Measurements from ENCODE around the gene HTT. TPM values are rescaled to one million over a fixed set of nuclear protein-coding genes. Genes with fewer than 3 reads are reported as not detected.

Gene HTT
- total RNA-seq, 2 donors from 2014 or later, result 62.4 to 116 TPM

DNA sequence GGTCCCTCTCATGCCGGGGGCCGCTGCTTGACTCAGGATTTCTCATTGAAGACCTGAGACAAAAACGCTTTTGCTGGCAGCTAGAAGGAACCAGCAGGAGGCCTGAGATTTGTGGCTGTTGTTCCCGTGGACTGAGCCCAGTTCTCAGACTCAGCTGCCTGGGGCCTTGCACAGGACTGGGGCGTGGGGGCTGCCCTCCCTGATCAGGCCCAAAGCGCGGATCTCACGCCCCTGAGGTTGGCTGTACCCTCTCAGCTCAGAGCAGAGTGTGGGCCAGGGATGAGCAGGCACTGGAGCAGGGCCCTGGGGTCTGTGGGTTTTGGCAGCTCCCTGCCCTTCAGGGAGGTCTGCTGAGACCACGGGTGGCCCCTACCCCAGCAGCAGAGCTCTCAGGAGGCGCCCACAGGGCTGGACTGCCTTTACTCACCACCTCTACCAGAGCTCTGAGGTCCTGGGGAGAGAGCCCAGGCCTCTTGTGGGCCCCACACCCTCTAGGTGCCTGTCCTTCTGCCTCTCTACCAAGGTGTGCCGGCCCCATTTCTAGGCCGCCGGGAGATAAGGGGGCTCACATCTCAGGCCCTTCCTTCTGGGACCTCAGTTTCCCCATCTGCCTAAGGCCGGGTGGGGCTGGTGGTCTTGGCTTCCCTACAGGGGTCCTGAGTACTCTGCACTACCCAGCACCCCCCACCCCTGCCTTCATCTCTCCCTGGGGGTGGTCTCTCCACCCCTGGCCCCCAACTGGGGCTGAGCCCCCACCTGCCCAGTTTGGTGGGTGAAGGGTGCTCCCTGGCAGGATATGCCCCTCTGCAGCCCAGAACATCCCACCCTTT is 180.0 kb downstream of the HTT start:
- Mint-ChIP-seq H3K4me3 (no peak overlapping the region), H3K36me3 (no peaks in the 10 kb centered on the region), H3K4me1 (ENCODE audit: low read depth in 2 of 2) (peaks cover 0 to 3% of the 10 kb centered on the region in 2 donors), H3K9me3 (no peaks in the 10 kb centered on the region), H3K27me3 (no peaks in the 10 kb centered on the region), H3K27ac (no peak overlapping the region)
- DNase-seq (ENCODE audit: low spot score) (peak; percentile 53), ATAC-seq (no peak)

GRCh38 chr4:3255611-3256186 is 181.2 kb downstream of the HTT start:
- DNase-seq (ENCODE audit: low spot score) (peak; percentile 57), ATAC-seq (no peak)
- Mint-ChIP-seq H3K4me3 (no peak overlapping the region), H3K36me3 (no peaks in the 10 kb centered on the region), H3K27ac (no peak overlapping the region), H3K27me3 (no peaks in the 10 kb centered on the region), H3K9me3 (no peaks in the 10 kb centered on the region), H3K4me1 (ENCODE audit: low read depth in 2 of 2) (no peaks in the 10 kb centered on the region)

DNA sequence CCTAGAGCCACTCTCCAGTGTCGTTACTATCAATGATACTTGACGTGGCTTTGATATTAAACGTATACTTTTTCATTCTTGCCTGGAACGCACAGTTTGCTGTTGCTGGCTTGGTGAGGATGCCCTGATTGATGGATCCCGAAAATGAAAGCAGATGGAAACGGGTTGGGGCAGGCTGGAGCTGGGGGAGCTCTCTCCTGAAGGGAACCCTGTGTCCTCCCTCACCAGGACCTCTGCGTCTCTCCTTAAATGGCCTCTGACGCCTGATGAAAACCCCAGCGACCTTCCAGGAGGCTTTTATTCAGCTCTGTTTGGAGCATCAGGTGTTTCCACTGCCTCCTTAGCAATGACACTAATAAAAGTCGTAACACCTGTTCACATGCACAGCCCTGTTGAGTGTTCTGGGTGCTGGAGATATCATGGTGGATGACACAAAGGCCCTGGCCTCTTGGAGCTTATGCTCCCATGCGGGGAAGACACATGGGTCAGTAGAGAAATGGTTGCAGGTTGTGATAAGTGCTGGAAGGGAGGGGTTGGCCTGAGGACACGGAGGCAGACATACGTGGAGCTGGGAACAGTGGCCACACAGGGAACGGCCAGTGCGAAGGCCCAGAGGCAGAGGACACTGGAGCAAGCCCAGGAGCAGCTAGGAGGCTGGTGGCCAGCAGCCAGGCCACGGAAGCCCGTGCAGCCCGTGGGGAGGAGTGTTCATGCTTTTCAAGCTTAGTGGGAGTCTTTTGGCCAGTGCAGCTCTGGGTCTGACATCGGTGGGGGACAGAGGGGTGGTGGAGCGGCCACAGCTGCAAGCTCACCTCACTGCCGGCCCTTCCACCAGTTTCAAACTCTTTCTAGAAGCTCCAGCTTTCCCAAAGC is 182.0 kb downstream of the HTT start:
- Mint-ChIP-seq H3K27ac (no peak overlapping the region), H3K27me3 (no peaks in the 10 kb centered on the region), H3K9me3 (no peaks in the 10 kb centered on the region), H3K4me1 (ENCODE audit: low read depth in 2 of 2) (no peaks in the 10 kb centered on the region), H3K4me3 (no peak overlapping the region), H3K36me3 (no peaks in the 10 kb centered on the region)
- no peak for ATAC-seq
- no peak for DNase-seq (ENCODE audit: low spot score)

- no peak overlapping the region for H3K4me3 Mint-ChIP-seq
- H3K27ac Mint-ChIP-seq, result no peak overlapping the region
- DNase-seq (ENCODE audit: low spot score) (no peak), ATAC-seq (no peak)
- no peaks in the 10 kb centered on the region for H3K36me3 Mint-ChIP-seq
- H3K4me1 Mint-ChIP-seq (ENCODE audit: low read depth in 2 of 2), result no peaks in the 10 kb centered on the region
- no peaks in the 10 kb centered on the region for H3K9me3 Mint-ChIP-seq
- H3K27me3 Mint-ChIP-seq, result no peaks in the 10 kb centered on the region
Measured at GRCh38 chr4:3257103-3257555, 182.6 kb downstream of the HTT start.

DNA sequence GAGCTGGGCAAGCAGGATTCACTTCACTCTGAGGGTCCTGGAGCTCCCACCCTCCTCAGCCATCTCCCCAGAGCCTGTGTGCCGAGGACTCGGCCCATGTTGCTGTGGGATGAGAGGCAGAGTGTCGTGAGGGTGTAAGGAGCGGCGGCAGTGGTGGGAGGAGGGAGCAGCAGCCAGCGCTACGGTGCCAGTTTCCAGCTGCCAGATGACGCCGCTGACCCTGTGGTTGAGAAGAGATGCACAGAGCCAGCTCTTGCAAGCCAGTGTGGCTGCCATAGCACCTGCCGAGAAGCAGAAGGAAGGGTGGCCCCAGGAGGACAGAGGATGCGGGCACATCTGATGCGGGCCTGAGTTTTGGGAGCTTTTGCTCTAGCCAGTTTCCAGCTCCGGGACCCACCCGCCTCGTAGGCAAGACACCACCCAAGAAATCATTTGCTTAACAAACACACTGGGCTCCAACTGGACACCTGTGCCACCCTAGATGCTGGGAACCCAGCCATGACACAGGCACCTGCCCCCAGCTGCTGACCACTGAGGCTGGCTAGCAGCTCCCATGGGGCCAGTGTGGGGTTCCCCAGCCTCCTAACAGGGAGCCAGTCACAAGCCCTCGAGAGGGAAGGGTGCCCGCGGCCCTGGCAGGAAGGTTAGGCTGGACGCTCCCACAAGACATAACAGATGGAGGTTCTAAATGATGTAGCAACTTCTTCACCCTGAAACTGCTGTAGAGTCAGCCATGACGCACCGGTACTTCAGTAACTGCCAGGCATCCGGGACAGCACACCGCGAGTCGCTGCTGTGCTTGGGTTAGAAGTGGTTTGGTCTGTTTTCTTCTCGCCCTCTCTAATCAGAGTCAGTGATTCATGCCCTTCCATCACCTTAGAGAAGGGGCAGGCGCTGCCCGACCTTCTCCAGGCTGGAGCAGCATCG is 183.3 kb downstream of the HTT start:
- peak; percentile 55 for DNase-seq (ENCODE audit: low spot score)
- no peak for ATAC-seq
- H3K27ac Mint-ChIP-seq, result no peak overlapping the region
- H3K27me3 Mint-ChIP-seq, result no peaks in the 10 kb centered on the region
- no peaks in the 10 kb centered on the region for H3K9me3 Mint-ChIP-seq
- no peaks in the 10 kb centered on the region for H3K36me3 Mint-ChIP-seq
- no peaks in the 10 kb centered on the region for H3K4me1 Mint-ChIP-seq (ENCODE audit: low read depth in 2 of 2)
- no peak overlapping the region for H3K4me3 Mint-ChIP-seq

- Mint-ChIP-seq H3K9me3 (no peaks in the 10 kb centered on the region), H3K27ac (no peak overlapping the region), H3K27me3 (no peaks in the 10 kb centered on the region), H3K36me3 (no peaks in the 10 kb centered on the region), H3K4me1 (ENCODE audit: low read depth in 2 of 2) (no peaks in the 10 kb centered on the region), H3K4me3 (no peak overlapping the region)
- no peak for DNase-seq (ENCODE audit: low spot score)
- peak in 1 of 2 donors; percentile 6 for ATAC-seq
Measured at GRCh38 chr4:3261411-3262207, 187.1 kb downstream of the HTT start.

DNA sequence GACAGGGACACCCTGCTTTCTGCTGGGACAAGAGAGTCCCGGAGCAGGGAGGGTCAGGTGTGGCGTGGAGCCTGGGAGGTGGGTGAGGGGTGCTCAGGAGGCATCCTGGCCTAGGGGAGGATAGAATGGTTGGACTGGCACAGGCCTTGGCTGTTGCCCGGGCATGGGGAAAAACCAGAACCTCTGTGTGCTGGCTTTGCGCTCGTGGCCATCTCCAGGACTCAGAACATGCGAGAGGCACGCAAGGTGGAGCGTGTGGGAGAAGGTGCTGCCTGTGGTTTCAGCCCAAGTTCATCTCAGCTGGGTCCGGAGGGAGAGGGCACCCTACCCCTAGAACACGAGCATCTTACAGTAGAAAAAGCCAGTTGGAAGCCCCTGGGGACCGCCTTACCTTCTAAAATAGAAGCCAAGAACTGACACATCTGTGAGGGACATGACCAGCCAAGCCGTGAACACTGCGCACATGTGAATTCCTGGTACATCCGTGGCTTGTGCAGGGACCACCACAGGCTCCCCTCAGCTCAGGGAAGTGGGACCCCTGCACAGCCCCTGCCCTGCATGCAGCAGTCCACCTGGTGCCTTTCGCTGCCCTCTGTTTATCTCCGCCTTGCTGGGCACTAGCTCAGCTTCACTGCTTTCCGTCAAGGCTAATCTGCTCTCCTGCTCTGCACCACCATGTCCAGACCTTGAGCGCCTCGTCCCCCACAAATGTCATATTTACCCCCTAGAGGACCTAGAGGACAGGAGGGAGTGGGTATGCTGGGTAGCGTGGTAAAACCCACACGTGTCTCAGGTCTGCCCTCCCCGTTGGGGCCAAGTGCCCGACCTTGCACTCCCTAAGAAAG is 187.9 kb downstream of the HTT start:
- no peaks in the 10 kb centered on the region for H3K27me3 Mint-ChIP-seq
- H3K27ac Mint-ChIP-seq, result no peak overlapping the region
- no peak for DNase-seq (ENCODE audit: low spot score)
- no peak overlapping the region for H3K4me3 Mint-ChIP-seq
- H3K9me3 Mint-ChIP-seq, result no peaks in the 10 kb centered on the region
- peak in 1 of 2 donors; percentile 28 for ATAC-seq
- no peaks in the 10 kb centered on the region for H3K4me1 Mint-ChIP-seq (ENCODE audit: low read depth in 2 of 2)
- no peaks in the 10 kb centered on the region for H3K36me3 Mint-ChIP-seq

DNA sequence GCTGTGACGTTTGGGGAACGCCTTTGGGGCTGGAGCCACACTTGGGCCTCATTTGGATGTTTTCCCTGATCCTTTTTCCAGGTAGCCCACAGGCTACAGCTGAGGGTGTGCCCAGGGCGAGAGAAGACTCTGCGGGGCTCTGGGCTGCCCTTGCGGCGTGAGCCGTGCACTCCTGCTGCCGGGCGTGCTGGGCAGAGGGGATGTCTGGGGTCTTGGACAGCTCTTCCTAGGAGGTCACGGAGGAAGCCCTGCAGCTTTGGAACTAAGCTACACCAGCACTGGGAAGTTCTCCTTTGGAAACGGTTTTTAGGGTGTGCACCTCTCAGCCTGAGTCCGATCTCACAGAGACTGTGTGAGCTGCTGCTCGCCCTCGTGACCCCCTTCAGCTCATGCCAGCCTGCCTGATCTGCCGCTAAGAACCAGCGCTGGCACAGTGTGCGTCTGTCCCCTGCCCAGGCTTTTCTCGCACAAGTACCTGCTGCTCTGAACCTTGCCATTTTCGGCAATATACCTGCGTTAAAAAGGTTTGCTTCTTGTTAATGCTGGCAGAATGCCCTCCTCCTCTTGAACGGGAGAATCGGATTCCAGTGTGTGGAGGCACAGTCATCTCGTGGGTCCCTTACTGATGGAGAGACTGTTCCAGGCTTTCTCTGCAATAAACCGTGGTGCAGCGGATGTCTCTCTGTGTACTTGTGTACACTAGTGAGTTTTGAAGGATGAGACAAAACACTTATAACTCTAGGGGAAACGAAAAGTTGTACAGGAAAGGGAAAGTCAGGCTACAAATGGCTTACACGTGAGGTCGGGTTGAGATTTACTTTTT is 188.8 kb downstream of the HTT start:
- Mint-ChIP-seq H3K27me3 (no peaks in the 10 kb centered on the region), H3K9me3 (no peaks in the 10 kb centered on the region), H3K4me3 (no peak overlapping the region), H3K36me3 (no peaks in the 10 kb centered on the region), H3K4me1 (ENCODE audit: low read depth in 2 of 2) (no peaks in the 10 kb centered on the region), H3K27ac (no peak overlapping the region)
- ATAC-seq (peak; percentile 11 to 32), DNase-seq (ENCODE audit: low spot score) (no peak)

DNA sequence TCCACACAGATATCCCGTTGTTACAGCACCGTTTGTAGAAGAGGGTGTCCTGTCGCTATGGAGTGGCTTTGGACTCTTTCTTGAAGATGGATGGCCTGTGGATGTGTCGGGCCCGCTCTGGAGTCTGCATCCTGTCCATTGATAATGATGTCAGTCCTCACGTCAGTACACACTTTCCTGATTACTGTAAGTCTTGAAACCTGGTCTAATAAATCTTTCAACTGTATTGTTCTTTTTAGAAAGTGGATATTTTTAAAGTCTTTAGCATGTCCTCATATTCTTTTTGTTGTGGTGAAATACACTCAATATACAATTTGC is 189.4 kb downstream of the HTT start:
- ATAC-seq (no peak), DNase-seq (ENCODE audit: low spot score) (no peak)
- Mint-ChIP-seq H3K36me3 (no peaks in the 10 kb centered on the region), H3K27me3 (no peaks in the 10 kb centered on the region), H3K4me3 (no peak overlapping the region), H3K4me1 (ENCODE audit: low read depth in 2 of 2) (no peaks in the 10 kb centered on the region), H3K9me3 (no peaks in the 10 kb centered on the region), H3K27ac (no peak overlapping the region)

DNA sequence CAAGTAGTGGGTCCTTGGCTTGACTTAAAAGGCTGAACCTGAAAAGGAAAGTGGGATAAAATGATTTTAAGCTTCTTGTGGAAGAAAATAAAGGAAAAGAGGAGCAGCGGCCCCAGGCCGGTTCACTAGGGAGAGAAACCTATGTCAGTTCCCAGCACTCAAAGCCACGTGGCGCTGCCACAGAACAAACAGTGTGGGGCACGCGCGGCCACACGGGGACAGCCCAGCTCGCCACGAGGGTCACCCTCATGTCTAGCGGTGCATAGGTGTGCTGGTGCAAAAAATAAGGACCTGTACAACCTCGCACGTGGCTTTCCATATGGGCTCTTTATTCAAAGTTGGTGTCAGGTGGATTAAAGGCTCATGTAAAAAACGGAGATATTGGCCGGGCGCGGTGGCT is 191.6 kb downstream of the HTT start:
- ATAC-seq (no peak), DNase-seq (ENCODE audit: low spot score) (no peak)
- no peaks in the 10 kb centered on the region for H3K4me1 Mint-ChIP-seq (ENCODE audit: low read depth in 2 of 2)
- peak overlapping the region in 1 of 2 donors; percentile 70 for H3K27ac Mint-ChIP-seq
- H3K36me3 Mint-ChIP-seq, result no peaks in the 10 kb centered on the region
- H3K4me3 Mint-ChIP-seq, result no peak overlapping the region
- H3K27me3 Mint-ChIP-seq, result no peaks in the 10 kb centered on the region
- H3K9me3 Mint-ChIP-seq, result no peaks in the 10 kb centered on the region

- H3K4me1 Mint-ChIP-seq (ENCODE audit: low read depth in 2 of 2), result no peaks in the 10 kb centered on the region
- H3K4me3 Mint-ChIP-seq, result no peak overlapping the region
- DNase-seq (ENCODE audit: low spot score), result no peak
- H3K9me3 Mint-ChIP-seq, result no peaks in the 10 kb centered on the region
- ATAC-seq, result peak in 1 of 2 donors; percentile 12
- H3K36me3 Mint-ChIP-seq, result no peaks in the 10 kb centered on the region
- no peak overlapping the region for H3K27ac Mint-ChIP-seq
- no peaks in the 10 kb centered on the region for H3K27me3 Mint-ChIP-seq
Measured at GRCh38 chr4:3267576-3268394, 193.3 kb downstream of the HTT start.

All from natural killer cell treated with Interleukin-12 subunit alpha and Interleukin-12 subunit beta and Interleukin-15 and Interleukin-18, amount 100 ng/mL, for 72 hours (primary cell).